Sigmoid colon (tissue), 7 donors: ENCODE measurements around the gene NRP1. TPM values are rescaled to one million over a fixed set of nuclear protein-coding genes. Genes with fewer than 3 reads are reported as not detected.

ENCODE experiments used
- DNase-seq: peaks from one replicate; pipeline ENCODE4 v3.0.0-alpha.2; 2019
- H3K27ac ChIP-seq, 4 donors: fragments of 200-600 bp; sonication (generic); one replicate each; pipeline ENCODE4 v1.5.1; 2016 to 2019; ENCODE audit warnings: mild to moderate bottlenecking in 1 of 4
- H3K27me3 ChIP-seq, 3 donors: fragments of 200-600 bp; sonication (generic); one replicate each; pipeline ENCODE4 v1.5.1; 2019; ENCODE audit warnings: mild to moderate bottlenecking in 1 of 3
- H3K36me3 ChIP-seq, 4 donors: fragments of 200-600 bp; sonication (generic); one replicate each; pipeline ENCODE4 v1.5.1; 2016 to 2019
- H3K4me1 ChIP-seq, 4 donors: fragments of 200-600 bp; sonication (generic); one replicate each; pipeline ENCODE4 v1.5.1; 2017 to 2019
- H3K4me3 ChIP-seq, 4 donors: fragments of 200-600 bp; sonication (generic); one replicate each; pipeline ENCODE4 v1.5.1; 2017 to 2019; ENCODE audit warnings: mild to moderate bottlenecking in 2 of 4, moderate library complexity in 1 of 4
- H3K9me3 ChIP-seq, 4 donors: fragments of 200-600 bp in 3 of 4; sonication (generic) in 3 of 4; one replicate each; pipeline versions ENCODE4 v1.5.1 to v1.6.1; 2013 to 2019
- CTCF ChIP-seq, 4 experiments: fragments of 450-650 bp in 3 of 4; fragments of 200-600 bp in 1 of 4; IDR thresholded peaks; one replicate each; pipeline ENCODE4 v1.5.1; 2016 to 2019; ENCODE audit warnings: antibody characterized with exemption in 4 of 4, mild to moderate bottlenecking in 3 of 4, moderate library complexity in 2 of 4
- EP300 ChIP-seq, 4 donors: sonication (generic); formaldehyde crosslinking; IDR thresholded peaks; one replicate each; pipeline ENCODE4 v1.6.1; 2017; ENCODE audit warnings: antibody characterized with exemption in 4 of 4
- POLR2A ChIP-seq, 2 donors: fragments of 450-650 bp; IDR thresholded peaks; one replicate each; pipeline ENCODE4 v1.6.1; 2016; ENCODE audit warnings: antibody characterized with exemption in 2 of 2, mild to moderate bottlenecking in 2 of 2, moderate library complexity in 2 of 2
- POLR2AphosphoS5 ChIP-seq, 4 donors: sonication (generic); formaldehyde crosslinking; IDR thresholded peaks; one replicate each; pipeline ENCODE4 v1.6.1; 2017; ENCODE audit warnings: antibody characterized with exemption in 4 of 4
- WGBS, 2 donors: extraction: QIAGEN DNeasy Blood & Tissue Kit; methylation state at CpG; one replicate each; pipeline ENCODE4 v1.1.7; 2013; 5-methylcytosine and 5-hydroxymethylcytosine counted together
- intact Hi-C: fragments of 100-400 bp; cut with DNase I; formaldehyde crosslinking; loops from one replicate; pipeline ENCODE4 v1.15.1; 2023
- polyA plus RNA-seq, 3 donors: library from polyadenylated mRNA; stranded (reverse); fragments of 200-250 nt; gene quantifications; one replicate each; pipeline ENCODE4 v1.2.3, GENCODE V29; 2013
- total RNA-seq, 4 donors: library from RNA; depleted of rRNA; stranded (reverse); fragments of >200 nt; gene quantifications; one replicate each; pipeline ENCODE4 v1.1.0, GENCODE V29; 2016
- donor health status: healthy with polysubstance abuse.
- donor health status: Bipolar disorder and iron deficiency.
- donor health status: healthy.

The NRP1 gene
- total and polyA plus RNA-seq, 7 donors: 3.6 to 52.4 (median 44.1) TPM

- no peaks in the 10 kb centered on the region for H3K27me3 ChIP-seq
- DNase-seq: no peak
- intact Hi-C loops: no loop called here
- H3K9me3 ChIP-seq: no peaks in the 10 kb centered on the region
- H3K27ac ChIP-seq: no peak overlapping the region
- H3K4me1 ChIP-seq: peaks cover 0 to 8% (median 4%) of the 10 kb centered on the region in 4 donors
- H3K4me3 ChIP-seq: no peak overlapping the region
- peaks cover 0 to 48% (median 0%) of the 10 kb centered on the region in 4 donors for H3K36me3 ChIP-seq
- WGBS, 2 donors: 96% methylated on average over 4 of the region's 4 CpGs
- TF ChIP-seq CTCF (IDR thresholded peaks at IDR 0.05) (no peak), POLR2AphosphoS5 (IDR thresholded peaks at IDR 0.05) (no peak), EP300 (IDR thresholded peaks at IDR 0.05) (no peak), POLR2A (IDR thresholded peaks at IDR 0.05) (no peak)
Measured at GRCh38 chr10:33208166-33208565, 126.3 kb downstream of the NRP1 start.

GRCh38 chr10:33204031-33204430 lies 130.4 kb downstream of the NRP1 start:
- H3K9me3 ChIP-seq: no peaks in the 10 kb centered on the region
- TF ChIP-seq EP300 (IDR thresholded peaks at IDR 0.05) (no peak), POLR2A (IDR thresholded peaks at IDR 0.05) (no peak), CTCF (IDR thresholded peaks at IDR 0.05) (no peak), POLR2AphosphoS5 (IDR thresholded peaks at IDR 0.05) (no peak)
- intact Hi-C loops: no loop called here
- no peaks in the 10 kb centered on the region for H3K27me3 ChIP-seq
- DNase-seq: no peak
- no peak overlapping the region for H3K27ac ChIP-seq
- H3K4me1 ChIP-seq: peaks cover 0 to 4% (median 0%) of the 10 kb centered on the region in 4 donors
- H3K4me3 ChIP-seq: no peak overlapping the region
- 76 to 88% methylated on average over 7 of the region's 7 CpGs for WGBS, 2 donors
- peaks cover 0 to 53% (median 0%) of the 10 kb centered on the region in 4 donors for H3K36me3 ChIP-seq

GRCh38 chr10:33201971-33202370 lies 132.5 kb downstream of the NRP1 start:
- Histone ChIP-seq H3K27me3 (no peaks in the 10 kb centered on the region), H3K36me3 (peaks cover 0 to 44% (median 0%) of the 10 kb centered on the region in 4 donors), H3K9me3 (no peaks in the 10 kb centered on the region), H3K27ac (no peak overlapping the region), H3K4me3 (no peak overlapping the region), H3K4me1 (peaks cover 0 to 7% (median 3%) of the 10 kb centered on the region in 4 donors)
- TF ChIP-seq POLR2A (IDR thresholded peaks at IDR 0.05) (no peak), CTCF (IDR thresholded peaks at IDR 0.05) (no peak)
- intact Hi-C loops: no loop called here
- 71 to 80% methylated on average over 5 of the region's 5 CpGs for WGBS, 2 donors
- DNase-seq: no peak

GRCh38 chr10:33201056-33201780 lies 133.2 kb downstream of the NRP1 start:
- H3K27ac ChIP-seq: no peak overlapping the region
- H3K36me3 ChIP-seq: peaks cover 0 to 39% (median 0%) of the 10 kb centered on the region in 4 donors
- intact Hi-C loops: no loop called here
- 86 to 94% methylated on average over 4 of the region's 4 CpGs for WGBS, 2 donors
- H3K4me1 ChIP-seq: peaks cover 0 to 14% (median 7%) of the 10 kb centered on the region in 4 donors
- TF ChIP-seq POLR2A (IDR thresholded peaks at IDR 0.05): no peak
- TF ChIP-seq POLR2AphosphoS5 (IDR thresholded peaks at IDR 0.05): no peak
- TF ChIP-seq EP300 (IDR thresholded peaks at IDR 0.05): no peak
- H3K9me3 ChIP-seq: no peaks in the 10 kb centered on the region
- H3K4me3 ChIP-seq: no peak overlapping the region
- no peaks in the 10 kb centered on the region for H3K27me3 ChIP-seq
- no peak for DNase-seq

GRCh38 chr10:33199731-33200232 lies 134.7 kb downstream of the NRP1 start:
- 80 to 90% methylated on average over 5 of the region's 5 CpGs for WGBS, 2 donors
- no peak overlapping the region for H3K27ac ChIP-seq
- peaks cover 0 to 25% (median 0%) of the 10 kb centered on the region in 4 donors for H3K36me3 ChIP-seq
- H3K27me3 ChIP-seq: no peaks in the 10 kb centered on the region
- no peak for DNase-seq
- H3K4me3 ChIP-seq: no peak overlapping the region
- no peak for TF ChIP-seq POLR2A (IDR thresholded peaks at IDR 0.05)
- no peak for TF ChIP-seq CTCF (IDR thresholded peaks at IDR 0.05)
- TF ChIP-seq POLR2AphosphoS5 (IDR thresholded peaks at IDR 0.05): no peak
- no peak for TF ChIP-seq EP300 (IDR thresholded peaks at IDR 0.05)
- H3K4me1 ChIP-seq: peaks cover 0 to 14% (median 8%) of the 10 kb centered on the region in 4 donors
- intact Hi-C loops: no loop called here
- H3K9me3 ChIP-seq: no peaks in the 10 kb centered on the region
